Measurements from ENCODE around the gene SYK. TPM values are rescaled to one million over a fixed set of nuclear protein-coding genes. Genes with fewer than 3 reads are reported as not detected.
A peak's percentile ranks its signal among the peaks of the same experiment; 100 is the strongest.
"Not testable (repeated sequence)": the region's sequence is repeated elsewhere in the genome, so short reads cannot be mapped to it uniquely, and the experiment has no call there.

The SYK gene
- total RNA-seq, result 1 to 10 TPM in 3 of 4 donors, under 1 TPM in 1; 0.53 to 3.3 (median 2.0) TPM

- H3K4me1 ChIP-seq, result peaks cover 3 to 5% of the 10 kb centered on the region in 2 donors
- TF ChIP-seq POLR2A (IDR thresholded peaks at IDR 0.05) (peak in 1 of 2 donors; percentile 18), CTCF (IDR thresholded peaks at IDR 0.05 in 4 of 5, conservative IDR thresholded peaks at IDR 0.05 in 1 of 5) (no peak)
- intact Hi-C loops (cut with DNase I; ENCODE audit: low total_unique reads) (no loop called here), in situ Hi-C loops (cut with MboI; ENCODE audit: low sequenced_read_pairs in 4 of 4) (no loop called here)
- peak within 1 kb of the TSS in 1 of 4 donors; percentile 25 for H3K27ac ChIP-seq
- ATAC-seq, result no peak
- peaks cover 25 to 42% (median 34%) of the 10 kb centered on the region in 3 donors for H3K27me3 ChIP-seq
- no peaks in the 10 kb centered on the region for H3K9me3 ChIP-seq
- H3K36me3 ChIP-seq, result no peaks in the 10 kb centered on the region
- H3K4me3 ChIP-seq, result peak within 1 kb of the TSS; percentile 23 to 40 (median 38)
- DNase-seq, result peak in 1 of 2 donors; percentile 14
Observed at GRCh38 chr9:90801241-90801972, at the start of gene SYK. Gene SYK, plus strand, starts transcription at chr9:90801819. Its CDS starts 42,080 bp downstream, at chr9:90843899.

GRCh38 chr9:90755514-90756371, 45.9 kb upstream of the SYK start:
- H3K9me3 ChIP-seq; H3K27me3 ChIP-seq; DNase-seq; H3K4me1 ChIP-seq; intact Hi-C loops (cut with DNase I; ENCODE audit: low total_unique reads); H3K36me3 ChIP-seq; in situ Hi-C loops (cut with MboI; ENCODE audit: low sequenced_read_pairs in 4 of 4); ATAC-seq; H3K27ac ChIP-seq; H3K4me3 ChIP-seq: not testable (repeated sequence)
- peak in 1 of 5 experiments; percentile 34 for TF ChIP-seq CTCF (IDR thresholded peaks at IDR 0.05 in 4 of 5, conservative IDR thresholded peaks at IDR 0.05 in 1 of 5)

- H3K36me3 ChIP-seq; intact Hi-C loops (cut with DNase I; ENCODE audit: low total_unique reads); H3K4me3 ChIP-seq; in situ Hi-C loops (cut with MboI; ENCODE audit: low sequenced_read_pairs in 4 of 4); H3K27me3 ChIP-seq; DNase-seq; H3K4me1 ChIP-seq; H3K9me3 ChIP-seq; ATAC-seq; H3K27ac ChIP-seq: not testable (repeated sequence)
Observed at GRCh38 chr9:90760577-90760976, 41.0 kb upstream of the SYK start.

GRCh38 chr9:90766731-90767130, 34.9 kb upstream of the SYK start:
- DNase-seq (no peak), ATAC-seq (no peak)
- H3K36me3 ChIP-seq, result no peaks in the 10 kb centered on the region
- in situ Hi-C loops (cut with MboI; ENCODE audit: low sequenced_read_pairs in 4 of 4), result no loop called here
- H3K4me1 ChIP-seq, result no peaks in the 10 kb centered on the region
- no peaks in the 10 kb centered on the region for H3K27me3 ChIP-seq
- H3K27ac ChIP-seq, result no peak overlapping the region
- H3K4me3 ChIP-seq, result no peak overlapping the region
- no peak for TF ChIP-seq POLR2A (IDR thresholded peaks at IDR 0.05)
- no peak for TF ChIP-seq CTCF (IDR thresholded peaks at IDR 0.05 in 4 of 5, conservative IDR thresholded peaks at IDR 0.05 in 1 of 5)
- intact Hi-C loops (cut with DNase I; ENCODE audit: low total_unique reads), result no loop called here
- H3K9me3 ChIP-seq, result no peaks in the 10 kb centered on the region

GRCh38 chr9:90767523-90768100, 34.0 kb upstream of the SYK start:
- intact Hi-C loops (cut with DNase I; ENCODE audit: low total_unique reads), result no loop called here
- in situ Hi-C loops (cut with MboI; ENCODE audit: low sequenced_read_pairs in 4 of 4), result no loop called here

More at GRCh38 chr9:90767523-90768100, 34.0 kb upstream of the SYK start:
- DNase-seq (no peak), ATAC-seq (no peak)
- H3K27ac ChIP-seq, result no peak overlapping the region
- no peaks in the 10 kb centered on the region for H3K27me3 ChIP-seq
- H3K4me1 ChIP-seq, result no peaks in the 10 kb centered on the region
- H3K4me3 ChIP-seq, result no peak overlapping the region
- H3K36me3 ChIP-seq, result no peaks in the 10 kb centered on the region
- no peaks in the 10 kb centered on the region for H3K9me3 ChIP-seq
- TF ChIP-seq CTCF (IDR thresholded peaks at IDR 0.05 in 4 of 5, conservative IDR thresholded peaks at IDR 0.05 in 1 of 5), result no peak
- no peak for TF ChIP-seq POLR2A (IDR thresholded peaks at IDR 0.05)
